8988T (cell line): ENCODE results near the gene EYA2.

ENCODE experiments used
- DNase-seq: peaks from one replicate; pipeline ENCODE4 v3.0.0; 2011

Gene EYA2

GRCh38 chr20:46933150-46933549, 38.5 kb downstream of the EYA2 start:
- DNase-seq: no peak

DNA sequence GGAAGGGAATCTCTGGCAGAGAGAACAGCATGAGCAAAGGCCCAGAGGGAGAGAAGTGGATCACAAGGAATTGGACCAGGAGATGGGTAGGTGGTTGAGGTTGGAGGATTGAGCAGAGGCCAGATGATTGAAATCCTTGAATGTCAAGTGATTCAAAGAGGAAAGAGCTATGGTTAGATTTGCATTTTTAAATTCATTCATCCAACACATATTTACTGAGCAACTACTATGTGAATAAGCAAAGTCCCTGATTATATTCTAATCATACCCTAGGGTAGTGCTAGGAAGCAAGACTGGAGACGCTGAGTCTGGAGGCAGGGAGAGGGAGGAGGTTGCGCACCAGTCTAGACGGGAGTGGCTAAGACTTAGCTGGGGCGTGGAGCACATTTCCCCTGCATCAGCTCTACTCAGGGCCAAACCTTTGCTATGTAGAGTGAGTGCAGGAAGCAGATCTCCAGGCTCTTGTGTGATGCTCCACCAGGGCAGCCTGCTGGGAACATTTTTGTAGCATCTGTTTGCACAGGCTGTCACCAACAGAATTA, 40.2 kb downstream of the EYA2 start:
- no peak for DNase-seq

DNA sequence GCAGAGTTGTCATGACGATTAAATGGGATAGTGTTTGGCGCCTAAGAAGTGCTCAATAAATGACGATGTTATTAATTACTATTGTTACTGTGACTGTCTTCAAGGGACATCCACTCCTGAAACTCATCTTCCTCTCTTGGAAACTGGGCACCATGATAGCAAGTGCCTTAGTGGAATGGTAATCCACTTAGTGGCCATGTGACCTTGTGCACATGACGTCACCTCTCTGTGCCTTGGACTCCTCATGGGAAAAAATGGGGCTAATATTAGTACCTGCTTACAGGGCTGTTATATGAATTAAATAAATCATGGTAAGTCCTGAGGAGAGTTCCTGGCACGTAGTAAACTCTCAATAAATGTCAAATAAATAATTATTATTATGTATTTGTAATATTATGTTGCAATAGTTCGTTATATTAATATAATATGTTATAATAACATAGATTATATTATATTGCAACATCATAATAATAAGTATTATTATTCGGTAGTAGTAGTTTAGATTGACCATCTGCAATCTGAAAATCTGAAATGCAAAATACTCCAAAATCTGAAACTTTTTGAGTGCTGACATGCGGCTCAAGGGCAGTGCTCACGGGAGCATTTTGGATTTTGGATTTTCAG, 40.9 kb downstream of the EYA2 start:
- DNase-seq: no peak

GRCh38 chr20:46936415-46937156, 41.9 kb downstream of the EYA2 start:
- DNase-seq: no peak

DNA sequence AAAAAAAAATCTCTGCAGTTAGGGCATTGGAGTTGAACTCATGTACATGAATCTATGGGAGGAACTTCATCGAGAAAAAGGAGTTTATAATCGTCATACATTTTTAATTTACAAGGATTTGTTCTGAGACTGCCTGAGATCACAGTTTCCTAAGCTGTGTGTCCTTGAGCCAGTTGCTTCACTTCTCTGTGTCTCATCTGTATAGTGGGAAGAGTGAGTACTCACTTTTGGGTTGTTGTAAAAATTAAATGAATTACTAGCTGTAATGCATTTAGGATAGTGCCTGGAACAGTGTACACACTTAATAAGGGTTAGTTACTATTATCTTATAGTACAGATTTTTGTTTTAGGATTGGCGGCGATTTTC, 42.5 kb downstream of the EYA2 start:
- DNase-seq: no peak

DNA sequence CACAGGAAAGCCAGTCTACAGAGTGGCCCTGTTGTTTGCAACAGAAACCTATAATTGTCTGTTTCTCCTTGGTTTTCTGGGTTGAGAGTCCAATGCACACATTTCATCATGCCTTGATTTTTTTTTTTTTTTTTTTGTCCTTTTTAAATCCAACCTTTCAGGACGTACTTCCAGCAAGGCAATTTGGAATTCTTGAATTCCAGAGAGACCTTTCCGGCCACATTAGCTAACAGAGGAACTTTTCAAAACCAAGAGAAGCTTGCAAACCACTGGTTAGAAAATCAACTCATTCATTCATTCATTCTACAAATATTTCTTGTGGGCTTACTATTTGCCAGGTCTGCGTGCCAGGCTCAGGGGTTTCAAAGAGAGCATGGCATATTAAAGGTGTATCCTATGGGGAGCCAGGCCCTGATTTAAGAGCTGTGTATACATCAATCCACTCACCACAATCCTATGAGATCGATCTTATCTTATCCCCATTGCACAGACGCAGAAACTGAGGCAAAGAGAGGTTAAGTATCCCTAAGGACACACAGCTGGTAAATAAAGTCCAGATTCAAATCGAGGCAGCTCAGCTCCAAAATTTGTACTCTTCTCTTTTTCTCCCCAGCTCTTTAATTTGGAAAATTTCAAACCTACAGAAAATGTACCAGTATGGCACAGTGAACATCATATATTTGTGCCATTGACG, 43.0 kb downstream of the EYA2 start:
- no peak for DNase-seq

GRCh38 chr20:46938434-46938833, 43.8 kb downstream of the EYA2 start:
- DNase-seq: no peak

DNA sequence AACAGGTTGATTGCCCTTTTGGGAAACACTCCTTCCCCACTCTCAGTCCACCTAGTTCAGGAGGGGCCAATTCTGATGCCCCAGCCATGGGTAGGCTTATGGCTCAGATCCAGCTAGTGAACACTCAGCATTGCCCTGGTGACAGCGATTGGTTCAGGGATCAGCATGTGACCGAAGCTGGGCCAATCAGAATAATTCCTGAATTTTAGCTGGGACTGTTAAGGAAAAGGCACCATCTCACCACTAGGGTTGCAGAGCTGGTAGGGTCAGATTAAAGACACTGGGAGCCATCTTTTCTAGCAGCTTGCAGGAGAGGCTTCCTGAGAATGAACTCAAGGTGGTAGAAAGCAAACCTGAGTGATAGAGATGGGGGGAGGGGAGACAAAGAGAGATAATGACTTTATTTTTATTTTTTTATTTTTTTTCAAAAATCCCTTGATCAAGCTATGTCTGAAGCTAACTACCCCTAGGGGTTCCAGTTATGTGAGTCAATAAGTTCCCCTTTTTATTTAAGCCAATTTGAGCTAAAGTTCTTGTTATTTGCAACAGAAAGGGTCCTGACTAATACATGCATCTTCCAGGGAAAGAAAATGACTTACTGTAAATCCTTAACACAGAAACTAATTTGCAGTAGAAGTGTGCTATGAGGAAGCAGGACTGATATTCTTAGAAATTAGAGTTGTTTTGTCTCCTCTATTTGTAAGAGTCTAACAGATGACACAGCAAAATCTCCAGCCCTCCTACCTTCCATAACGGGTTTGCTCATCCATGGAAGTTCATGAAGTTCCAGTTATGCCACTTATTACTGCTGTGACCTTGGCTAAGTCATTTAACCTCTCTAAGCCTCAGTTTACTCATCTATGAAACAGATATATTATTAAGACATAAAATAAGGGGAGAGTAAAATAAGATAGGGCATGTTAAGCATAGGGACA, 44.7 kb downstream of the EYA2 start:
- DNase-seq: no peak

DNA sequence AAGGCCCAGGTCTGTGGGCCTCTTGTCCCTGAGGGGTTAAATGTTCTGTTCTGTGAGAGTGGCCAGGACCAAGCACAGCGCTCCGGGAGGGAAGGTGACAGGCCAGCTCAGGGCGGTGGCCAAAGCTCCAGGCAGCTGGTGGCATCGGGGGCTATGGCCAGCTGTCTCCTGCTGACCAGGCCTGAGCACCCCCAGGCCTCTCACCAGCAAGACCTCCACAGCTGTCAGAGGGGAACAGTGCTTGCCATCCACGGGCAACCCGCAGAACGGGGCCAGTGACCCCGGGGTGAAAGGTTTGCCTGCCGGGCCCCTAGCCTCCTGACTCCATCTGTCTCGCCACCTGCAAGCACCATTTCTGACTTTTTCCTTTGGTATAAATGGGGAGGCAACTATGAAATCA, 46.0 kb downstream of the EYA2 start:
- DNase-seq: no peak

- no peak for DNase-seq
These were observed 46.8 kb downstream of the EYA2 start for GRCh38 chr20:46941404-46941803.

DNA sequence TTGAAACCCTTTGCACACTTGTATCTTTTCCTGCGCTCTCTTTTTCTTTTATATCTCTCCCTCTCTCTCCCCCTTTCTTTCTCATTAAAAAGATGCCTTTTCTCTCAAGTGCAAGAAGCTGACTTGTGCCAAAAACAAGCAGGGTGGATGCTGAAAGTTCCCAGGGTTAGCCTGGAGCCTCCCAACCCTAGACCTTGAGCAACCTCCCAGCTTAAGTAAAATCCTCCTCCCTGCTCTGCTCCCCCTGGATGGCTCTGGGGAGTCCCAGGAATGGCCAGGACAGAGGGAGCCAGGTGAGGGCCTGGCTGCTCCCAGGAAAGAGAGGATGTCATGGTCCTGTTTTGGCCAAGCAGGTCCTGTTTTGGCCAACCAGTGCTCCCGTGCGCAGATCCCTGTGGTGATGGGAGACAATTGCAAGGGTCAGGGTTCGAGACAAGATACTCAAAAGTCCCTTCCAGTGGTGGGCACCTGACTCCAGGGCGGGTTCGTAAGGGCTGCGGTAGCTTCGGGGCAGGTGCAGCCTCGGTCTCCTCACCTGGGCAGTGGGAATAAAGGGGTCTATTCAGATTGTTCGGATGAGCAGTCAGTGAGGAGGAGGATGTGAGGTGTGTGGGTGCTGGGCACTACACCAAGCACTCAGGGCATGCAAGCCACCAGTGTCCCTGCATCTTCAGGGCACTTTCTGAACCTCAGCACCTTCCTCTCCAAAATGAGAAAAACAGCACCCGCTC, 49.4 kb downstream of the EYA2 start:
- no peak for DNase-seq

- no peak for DNase-seq
These were observed 50.8 kb downstream of the EYA2 start for GRCh38 chr20:46945465-46945864.

DNA sequence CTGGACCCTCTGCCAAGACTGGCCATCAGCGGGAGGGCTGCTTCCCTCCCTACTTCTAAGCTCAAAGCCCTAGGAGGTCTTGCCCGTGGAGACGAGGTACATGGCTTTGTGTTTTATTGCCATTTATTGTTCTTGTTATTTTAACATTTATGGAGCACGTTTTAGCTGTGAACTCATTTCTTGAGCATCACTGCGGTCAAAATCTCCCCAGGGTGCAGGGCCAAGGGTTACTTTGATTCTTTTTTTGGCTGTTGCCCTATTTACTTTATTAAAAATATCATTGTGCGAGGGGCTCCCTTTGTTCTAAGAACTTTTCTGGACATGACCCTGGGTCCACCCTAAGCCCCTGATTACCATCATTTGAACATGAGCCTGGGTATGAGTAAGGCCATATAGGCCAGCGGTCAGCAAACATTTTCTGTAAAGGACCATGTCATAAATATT, 51.6 kb downstream of the EYA2 start:
- no peak for DNase-seq

DNA sequence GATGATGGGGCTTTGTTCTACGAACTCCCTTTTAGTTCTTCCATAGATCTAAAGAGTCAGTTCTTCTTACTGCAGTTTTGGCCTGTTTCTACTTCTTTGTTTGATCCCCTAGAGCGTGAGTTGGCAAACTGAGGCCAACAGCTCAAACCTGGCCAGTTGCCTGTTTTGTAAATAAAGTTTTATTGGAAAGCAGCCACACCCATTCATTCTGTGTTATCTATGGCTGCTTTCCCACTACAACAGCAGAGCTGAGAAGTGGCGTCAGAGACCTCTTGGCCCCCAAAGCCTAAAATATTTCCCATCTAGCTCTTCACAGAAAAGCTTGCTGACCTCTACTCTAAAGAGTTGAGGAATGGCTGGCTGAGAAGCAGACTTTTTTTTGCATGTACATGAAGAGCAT, 52.2 kb downstream of the EYA2 start:
- DNase-seq: no peak

DNA sequence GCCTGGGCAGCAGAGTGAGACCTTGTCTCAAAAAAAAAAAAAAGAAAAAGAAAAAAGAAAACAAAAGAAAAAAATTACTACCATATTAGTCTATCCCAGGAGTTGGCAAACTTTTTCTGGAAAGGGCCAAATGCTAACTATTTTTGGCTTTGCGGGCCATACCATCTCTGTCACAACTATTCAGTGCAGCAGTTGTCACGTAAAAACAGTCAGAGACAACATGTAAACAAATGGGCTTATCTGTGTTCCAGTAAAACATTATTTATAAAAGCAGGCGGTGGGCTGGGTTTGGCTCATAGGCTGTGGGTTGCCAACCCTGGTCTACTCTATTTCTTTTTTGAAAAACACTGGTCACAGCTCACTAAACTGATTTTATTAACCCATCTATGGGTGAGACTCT, 53.4 kb downstream of the EYA2 start:
- DNase-seq: no peak

- no peak for DNase-seq
These were observed 56.8 kb downstream of the EYA2 start for GRCh38 chr20:46951405-46951804.

DNA sequence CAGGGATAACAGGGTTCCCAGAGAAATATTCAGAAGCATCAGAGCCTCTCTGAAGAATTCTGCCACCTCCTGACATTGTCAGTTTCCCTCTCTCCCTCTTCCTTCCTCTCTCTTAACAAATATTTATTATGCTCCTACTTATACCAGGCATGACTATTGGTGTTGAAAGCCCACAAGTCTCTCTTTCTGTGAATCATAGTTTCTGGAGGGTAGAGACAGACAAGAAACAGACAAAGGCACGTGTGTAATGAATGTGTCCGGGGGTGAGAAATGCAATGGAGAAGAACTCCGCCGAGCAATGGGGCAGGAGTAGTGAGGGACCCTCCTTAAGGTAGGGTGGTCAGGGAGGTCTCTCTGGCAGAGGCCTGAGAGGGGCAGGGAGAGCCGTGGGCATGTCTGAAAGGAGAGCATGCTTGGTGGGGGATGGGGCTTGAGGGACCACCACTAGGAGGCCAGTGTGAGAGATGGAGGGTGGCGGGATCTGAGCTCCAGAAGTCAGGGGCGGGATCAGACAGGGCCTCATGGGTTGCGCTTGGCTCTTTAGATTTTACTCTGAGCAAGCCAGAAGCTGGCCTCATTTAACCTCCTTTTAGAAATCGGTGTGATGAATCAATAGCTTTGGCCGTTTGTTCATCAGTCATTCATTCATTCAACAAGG, 57.3 kb downstream of the EYA2 start:
- DNase-seq: no peak

DNA sequence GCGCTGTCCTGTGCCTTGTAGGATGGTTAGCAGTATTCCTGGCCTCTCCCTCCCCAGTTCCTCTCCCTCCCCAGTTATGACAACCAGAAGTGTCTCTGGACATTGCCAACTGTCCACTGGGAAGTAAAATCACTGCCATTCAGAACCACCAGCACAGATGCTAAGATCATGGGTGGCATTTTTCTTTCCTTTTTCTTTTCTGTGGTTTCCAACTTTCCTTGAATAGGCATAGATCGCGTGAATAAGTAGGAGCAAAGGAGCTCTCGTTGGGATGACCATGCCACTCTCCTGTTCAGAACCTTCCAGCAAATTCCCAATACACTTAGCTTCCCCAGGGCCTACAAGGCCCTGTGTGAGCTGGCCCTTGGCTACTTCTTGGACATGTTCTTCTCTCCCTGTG, 59.0 kb downstream of the EYA2 start:
- DNase-seq: no peak

- DNase-seq: no peak
These were observed 59.9 kb downstream of the EYA2 start for GRCh38 chr20:46954490-46955038.

- no peak for DNase-seq
These were observed 61.2 kb downstream of the EYA2 start for GRCh38 chr20:46955601-46956556.
